K562 (cell line): Measurements from ENCODE around the gene MYOG. TPM values are rescaled to one million over a fixed set of nuclear protein-coding genes. Genes with fewer than 3 reads are reported as not detected.

Experiments used
- ATAC-seq: fragments of 200-7000 bp; cut with Tn5 transposase; 3 replicates; pipeline ENCODE4 v1.9.1; 2020; ENCODE audit warnings: moderate library complexity
- BruUV-seq: library from RNA; stranded (reverse); fragments of 400-500 nt; replicated peaks from 2 replicates; lab custom pipeline; 2021; lab: Mats Ljungman, UMichigan
- CTCF ChIA-PET: fragments of 300-600 bp; formaldehyde crosslinking; extraction: SDS; loops from one replicate; lab custom pipeline; 2021; ENCODE audit warnings: low intra/inter-chr PET ratio; lab: Yijun Ruan, JAX
- POLR2A ChIA-PET: fragments of 300-600, 350-650 bp; sonication (Branson Sonifier 250); formaldehyde crosslinking; extraction: SDS; loops from one replicate; lab custom pipeline; 2021; ENCODE audit warnings: antibody characterized with exemption, inconsistent platforms; lab: Yijun Ruan, JAX
- DNase-seq, 4 experiments: peaks; one replicate each; pipeline versions ENCODE4 v3.0.0 to v3.0.0-alpha.2; 2011 to 2018; ENCODE audit warnings: low spot score in 3 of 4, mixed read lengths in 3 of 4; ENCODE audit errors: extremely low read depth in 1 of 4
- FAIRE-seq: peaks from 2 replicates; lab custom pipeline; 2011; peaks lifted over from hg19 to GRCh38; lab: Jason Lieb, UNC
- H2AFZ ChIP-seq: 2 replicates; pipeline ENCODE4 v1.6.0; 2011; ENCODE audit warnings: low read depth, low read length, control low read depth, inconsistent platforms
- H3K27ac ChIP-seq: fragments of 200-600 bp; 3 replicates; pipeline ENCODE4 v1.8.0; 2011; ENCODE audit warnings: low read depth, mild to moderate bottlenecking, control low read depth, inconsistent platforms, low read length, moderate library complexity, mixed read lengths; ENCODE audit errors: extremely low read depth
- H3K27me3 ChIP-seq, 2 experiments: fragments of 300-600 bp in 1 of 2; 2 replicates in 1 of 2; 3 replicates in 1 of 2; pipeline versions ENCODE4 v1.6.0 to v1.8.0; 2011; ENCODE audit warnings: inconsistent platforms in 2 of 2, low read length in 2 of 2, mild to moderate bottlenecking in 1 of 2, mixed read lengths in 1 of 2, moderate library complexity in 1 of 2; ENCODE audit not compliant: control insufficient read depth in 2 of 2, insufficient read depth in 2 of 2
- H3K36me3 ChIP-seq: fragments of 300-600 bp; 3 replicates; pipeline ENCODE4 v1.8.0; 2011; ENCODE audit warnings: mild to moderate bottlenecking, low read length, inconsistent platforms; ENCODE audit not compliant: control insufficient read depth, insufficient read depth
- H3K4me1 ChIP-seq, 2 experiments: fragments of 200-600 bp in 1 of 2; replicated peaks in 1 of 2; 2 replicates in 1 of 2; 3 replicates in 1 of 2; pipeline versions ENCODE4 v1.5.1 to v1.8.0; 2011; ENCODE audit warnings: inconsistent platforms in 2 of 2, low read length in 2 of 2, mild to moderate bottlenecking in 1 of 2, mixed read lengths in 1 of 2, moderate library complexity in 1 of 2; ENCODE audit not compliant: control insufficient read depth in 2 of 2, insufficient read depth in 2 of 2
- H3K4me2 ChIP-seq: 2 replicates; pipeline ENCODE4 v1.6.1; 2011; ENCODE audit warnings: low read length, control low read depth, inconsistent platforms, mixed read lengths; ENCODE audit not compliant: insufficient read depth
- H3K4me3 ChIP-seq: fragments of 200-600 bp; sonication (generic), shearing (Covaris generic); 2 replicates; pipeline ENCODE4 v1.5.1; 2016; ENCODE audit warnings: control low read depth, inconsistent platforms
- H3K79me2 ChIP-seq: fragments of 200-600 bp; 3 replicates; pipeline ENCODE4 v1.8.0; 2011; ENCODE audit warnings: low read length, inconsistent platforms; ENCODE audit not compliant: control insufficient read depth, insufficient read depth
- H3K9ac ChIP-seq, 2 experiments: 2 replicates each; pipeline versions ENCODE4 v1.6.0 to v1.6.1; 2011; ENCODE audit warnings: low read depth in 2 of 2, low read length in 2 of 2, control low read depth in 1 of 2, inconsistent platforms in 1 of 2, mild to moderate bottlenecking in 1 of 2, mixed read lengths in 1 of 2; ENCODE audit not compliant: insufficient read depth in 1 of 2
- H3K9me1 ChIP-seq: one replicate; pipeline ENCODE4 v1.6.0; 2011; ENCODE audit warnings: inconsistent platforms, mild to moderate bottlenecking, low read length, moderate library complexity; ENCODE audit not compliant: control insufficient read depth, insufficient read depth
- H3K9me3 ChIP-seq: replicated peaks from 2 replicates; pipeline ENCODE4 v1.5.1; 2011; ENCODE audit warnings: low read depth, low read length, inconsistent platforms; ENCODE audit not compliant: control insufficient read depth, insufficient read depth
- H4K20me1 ChIP-seq: replicated peaks from 2 replicates; pipeline ENCODE4 v1.6.1; 2011; ENCODE audit warnings: low read length, inconsistent platforms, mixed read lengths; ENCODE audit not compliant: control insufficient read depth, insufficient read depth
- CCNT2 ChIP-seq: IDR thresholded peaks from 2 replicates; pipeline ENCODE4 v1.6.1; 2011; ENCODE audit warnings: borderline replicate concordance, low read depth, mild to moderate bottlenecking, moderate library complexity, mixed read lengths, low read length; ENCODE audit not compliant: insufficient read length; ENCODE audit errors: extremely low read depth
- GTF2B ChIP-seq: IDR thresholded peaks from 2 replicates; pipeline ENCODE4 v1.6.1; 2011; ENCODE audit not compliant: insufficient read length; ENCODE audit errors: extremely low read depth
- HMBOX1 ChIP-seq: sonication (generic); IDR thresholded peaks from 2 replicates; pipeline ENCODE4 v1.6.1; 2016
- TCF3 ChIP-seq: sonication (generic); formaldehyde crosslinking; IDR thresholded peaks from 2 replicates; pipeline ENCODE4 v1.4.0; 2020; ENCODE audit warnings: mild to moderate bottlenecking, missing genetic modification reagents
- ZBTB49 ChIP-seq: sonication (generic); formaldehyde crosslinking; IDR thresholded peaks from 2 replicates; pipeline ENCODE4 v1.8.0; 2022; ENCODE audit warnings: missing genetic modification reagents, mild to moderate bottlenecking, borderline replicate concordance
- ZNF511 ChIP-seq: sonication (generic); formaldehyde crosslinking; IDR thresholded peaks from 2 replicates; pipeline ENCODE4 v1.8.0; 2022; ENCODE audit warnings: mild to moderate bottlenecking, missing genetic modification reagents
- WGBS: fragments of 100-300 bp; shearing (Covaris generic); methylation state at CpG from one replicate; pipeline ENCODE4 v1.1.6; 2016; ENCODE audit warnings: low coverage, mixed read lengths; ENCODE audit not compliant: insufficient coverage; ENCODE audit errors: missing lambda C conversion rate; 5-methylcytosine and 5-hydroxymethylcytosine counted together
- in situ Hi-C: fragments of 300-500 bp; cut with MboI; formaldehyde crosslinking; loops from 4 replicates; pipeline ENCODE4 v1.15.0; 2018; ENCODE audit warnings: inconsistent platforms, mixed read lengths
- intact Hi-C: fragments of 100-400 bp; cut with micrococcal nuclease; formaldehyde crosslinking; loops from 2 replicates; pipeline ENCODE4 v1.14.2; 2022
- polyA plus RNA-seq, 8 experiments: library from polyadenylated mRNA; depleted of rRNA in 4 of 8; stranded (reverse) in 5 of 8; unstranded in 3 of 8; fragments of >200 nt; fragmentation: Nextera tagmentation in 2 of 8; fragmentation: Illumina TruSeq in 1 of 8; extraction: Ambion mirVana in 2 of 8; extraction: Trizol in 1 of 8; gene quantifications; 2 replicates each; pipeline versions ENCODE4 v1.2.1 to v1.2.3, GENCODE V29; 2011 to 2014; ENCODE audit warnings: inconsistent platforms in 1 of 8, missing spikeins in 1 of 8
- total RNA-seq, 7 experiments: library from RNA; depleted of rRNA in 6 of 7; stranded (reverse); fragments of >200 nt in 6 of 7; fragmentation: Illumina TruSeq in 2 of 7; extraction: Trizol in 2 of 7; gene quantifications; 2 replicates each; pipeline versions ENCODE4 v1.2.1 to v1.2.3, GENCODE V29; 2011 to 2021; ENCODE audit warnings: low replicate concordance in 1 of 7

Gene MYOG
- total and polyA plus RNA-seq, 9 of the 15 experiments (the other 6 are each of a cell fraction or from before 2014, with no cell fraction given), result not detected

- TF ChIP-seq ZBTB49 (CRISPR knock-in tag) (no peak), HMBOX1 (no peak), ZNF511 (no peak), TCF3 (CRISPR knock-in tag) (no peak)
Observed at GRCh38 chr1:203082571-203083462, 3.0 kb downstream of the MYOG start (continued).

GRCh38 chr1:203082231-203082505 is 3.6 kb downstream of the MYOG start:
- intact Hi-C loops, result no loop called here
- no peak overlapping the region for H3K27ac ChIP-seq
- H3K27me3 ChIP-seq, result peaks cover 31 to 66% of the 10 kb centered on the region in 2 experiments; a peak in 4 of 5 replicates
- H3K9me3 ChIP-seq, result no peaks in the 10 kb centered on the region
- no peak overlapping the region for H2AFZ ChIP-seq
- FAIRE-seq, result no peak
- DNase-seq, result no peak
- no peaks in the 10 kb centered on the region for H3K79me2 ChIP-seq
- no peaks in the 10 kb centered on the region for H3K9me1 ChIP-seq
- in situ Hi-C loops, result no loop called here
- CTCF ChIA-PET, result no interaction called here
- 0% methylated on average over 3 of the region's 3 CpGs for WGBS
- H3K4me1 ChIP-seq, result peaks cover 0 to 12% of the 10 kb centered on the region in 2 experiments; a peak in 3 of 5 replicates
- H3K4me3 ChIP-seq, result no peak overlapping the region
- peaks cover 13% of the 10 kb centered on the region for H4K20me1 ChIP-seq
- POLR2A ChIA-PET, result interaction anchor here (0.6 to 0.8 kb wide), 2 partner anchors 28 to 31 kb away, joined by 3 read pairs; no protein-coding TSS in a partner anchor
- H3K36me3 ChIP-seq, result no peaks in the 10 kb centered on the region
- no TSS peak for BruUV-seq
- ATAC-seq, result no peak
- H3K9ac ChIP-seq, result no peak overlapping the region
- no peak overlapping the region for H3K4me2 ChIP-seq
- no peak for TF ChIP-seq GTF2B
- TF ChIP-seq CCNT2, result no peak
